Colonic mucosa (tissue), 4 donors: ENCODE measurements around the gene E4F1. TPM values are rescaled to one million over a fixed set of nuclear protein-coding genes. Genes with fewer than 3 reads are reported as not detected.
A peak's percentile ranks its signal among the peaks of the same experiment; 100 is the strongest.

Experiments used
- DNase-seq: peaks from one replicate; pipeline ENCODE4 v3.0.0-alpha.2; 2020
- H3K27ac ChIP-seq: fragments of 200-600 bp; one replicate; pipeline ENCODE4 v1.8.0; 2021
- H3K27me3 ChIP-seq: fragments of 200-600 bp; one replicate; pipeline ENCODE4 v1.8.0; 2021
- H3K36me3 ChIP-seq: fragments of 200-600 bp; one replicate; pipeline ENCODE4 v1.8.0; 2021
- H3K4me1 ChIP-seq: fragments of 200-600 bp; one replicate; pipeline ENCODE4 v1.8.0; 2021; ENCODE audit warnings: mild to moderate bottlenecking
- H3K4me3 ChIP-seq: fragments of 200-600 bp; one replicate; pipeline ENCODE4 v1.8.0; 2021
- H3K9ac ChIP-seq, 2 donors: one replicate each; pipeline ENCODE4 v1.7.0; 2013; ENCODE audit warnings: control low read depth in 2 of 2, low read depth in 2 of 2, low read length in 2 of 2
- H3K9me3 ChIP-seq: fragments of 200-600 bp; one replicate; pipeline ENCODE4 v1.8.0; 2021
- CTCF ChIP-seq: fragments of 200-600 bp; IDR thresholded peaks from one replicate; pipeline ENCODE4 v1.8.0; 2022; ENCODE audit warnings: antibody characterized with exemption, mild to moderate bottlenecking
- intact Hi-C: fragments of 100-400 bp; cut with DNase I; formaldehyde crosslinking; loops from one replicate; pipeline ENCODE4 v1.14.1; 2022
- total RNA-seq, 2 donors: library from RNA; stranded (reverse); fragmentation: NEBNext Ultra II Directional in 1 of 2; extraction: Animal tissue kit (Norgen Biotek cat#: 25700) in 1 of 2; gene quantifications; one replicate each; pipeline ENCODE4 v1.2.1, GENCODE V29; 2021
- donor health status: healthy.
- donor health status: DM: no; HTN: no; CAD: no.
- donor health status: DM: no; HTN: no; CAD: no.

E4F1 gene
- total RNA-seq, 2 donors from 2014 or later: 19.9 to 37.4 TPM

- Histone ChIP-seq H3K9ac (peak overlapping the region in 1 of 2 donors; percentile 76), H3K4me1 (peaks cover 19% of the 10 kb centered on the region), H3K4me3 (no peak overlapping the region), H3K27ac (no peak overlapping the region), H3K9me3 (no peaks in the 10 kb centered on the region), H3K27me3 (no peaks in the 10 kb centered on the region), H3K36me3 (peaks cover 8% of the 10 kb centered on the region)
- DNase-seq: no peak
- intact Hi-C loops: no loop called here
- TF ChIP-seq CTCF: no peak
These were observed 11.5 kb upstream of the E4F1 start for GRCh38 chr16:2211923-2212347.

- Histone ChIP-seq H3K9me3 (no peaks in the 10 kb centered on the region), H3K4me3 (peak overlapping the region; percentile 95), H3K4me1 (peaks cover 18% of the 10 kb centered on the region), H3K36me3 (peaks cover 3% of the 10 kb centered on the region), H3K9ac (peak overlapping the region; percentile 30 to 76), H3K27me3 (no peaks in the 10 kb centered on the region), H3K27ac (peak overlapping the region; percentile 17)
- no peak for DNase-seq
- intact Hi-C loops: no loop called here
- TF ChIP-seq CTCF: no peak
These were observed 10.7 kb upstream of the E4F1 start for GRCh38 chr16:2212362-2213324.

GRCh38 chr16:2213817-2214718 lies 9.3 kb upstream of the E4F1 start:
- no peak for DNase-seq
- intact Hi-C loops: no loop called here
- TF ChIP-seq CTCF: no peak

GRCh38 chr16:2214719-2214968 lies 8.7 kb upstream of the E4F1 start, which contains the start of gene PGP:
TSS of gene PGP (minus strand) at chr16:2214840. CDS start at chr16:2214777, 63 bp downstream.
- no peak for TF ChIP-seq CTCF
- H3K27me3 ChIP-seq: no peaks in the 10 kb centered on the region
- peak within 1 kb of the TSS; percentile 77 to 92 for H3K9ac ChIP-seq
- H3K27ac ChIP-seq: peak within 1 kb of the TSS; percentile 77
- intact Hi-C loops: no loop called here
- no peaks in the 10 kb centered on the region for H3K36me3 ChIP-seq
- peak within 1 kb of the TSS; percentile 95 for H3K4me3 ChIP-seq
- DNase-seq: no peak
- no peaks in the 10 kb centered on the region for H3K9me3 ChIP-seq
- peaks cover 18% of the 10 kb centered on the region for H3K4me1 ChIP-seq

More at GRCh38 chr16:2213817-2214718, 9.3 kb upstream of the E4F1 start:
- Histone ChIP-seq H3K27me3 (no peaks in the 10 kb centered on the region), H3K36me3 (no peaks in the 10 kb centered on the region), H3K27ac (peak overlapping the region; percentile 71), H3K4me1 (peaks cover 18% of the 10 kb centered on the region), H3K9me3 (no peaks in the 10 kb centered on the region), H3K9ac (peak overlapping the region; percentile 76 to 92), H3K4me3 (peak overlapping the region; percentile 95)

GRCh38 chr16:2216330-2216729 lies 7.1 kb upstream of the E4F1 start:
- TF ChIP-seq CTCF: no peak
- Histone ChIP-seq H3K9ac (no peak overlapping the region), H3K4me3 (no peak overlapping the region), H3K27ac (no peak overlapping the region), H3K4me1 (peaks cover 18% of the 10 kb centered on the region), H3K36me3 (no peaks in the 10 kb centered on the region), H3K27me3 (no peaks in the 10 kb centered on the region), H3K9me3 (no peaks in the 10 kb centered on the region)
- intact Hi-C loops: no loop called here
- DNase-seq: no peak
